HCT116 (cell line): Measurements from ENCODE around the gene MBD6. TPM values are rescaled to one million over a fixed set of nuclear protein-coding genes. Genes with fewer than 3 reads are reported as not detected.

Source experiments
- ATAC-seq: fragments of 200-7000 bp; cut with Tn5 transposase; 2 replicates; pipeline ENCODE4 v1.9.1; 2020; ENCODE audit warnings: mild to moderate bottlenecking, moderate library complexity
- BruUV-seq: library from RNA; stranded (reverse); fragments of 400-500 nt; replicated peaks from 2 replicates; lab custom pipeline; 2021; lab: Mats Ljungman, UMichigan
- CTCF ChIA-PET: fragments of 300-600 bp; sonication (Branson Sonifier 250); formaldehyde crosslinking; loops from one replicate; lab custom pipeline; 2021; ENCODE audit warnings: antibody characterized with exemption; lab: Charles Lee
- POLR2A ChIA-PET: fragments of 300-600, 350-600 bp; sonication (Branson Sonifier 250); formaldehyde crosslinking; loops from one replicate; lab custom pipeline; 2021; ENCODE audit warnings: antibody characterized with exemption; lab: Charles Lee
- RAD21 ChIA-PET, 2 experiments: fragments of 300-600 bp; sonication (Branson Sonifier 250); formaldehyde crosslinking; loops; one replicate each; lab custom pipeline; 2023; ENCODE audit warnings: low total read pairs in 2 of 2; ENCODE audit not compliant: uncharacterized antibody in 2 of 2, unreplicated experiment in 2 of 2, low non-redundant PET in 1 of 2; lab: Charles Lee
- DNase-seq: peaks from one replicate; pipeline ENCODE4 v3.0.0-alpha.2; 2010; ENCODE audit warnings: low read depth, low spot score
- H2AFZ ChIP-seq: fragments of 200-600 bp; shearing (Covaris generic), sonication (generic); 2 replicates; pipeline ENCODE4 v1.6.1; 2017; ENCODE audit warnings: low read depth, mixed run types, mixed read lengths, antibody characterized with exemption, low read length; ENCODE audit not compliant: poor library complexity, severe bottlenecking
- H3K27ac ChIP-seq: 2 replicates; pipeline ENCODE4 v1.5.1; 2012; ENCODE audit warnings: low read depth, low read length
- H3K27me3 ChIP-seq: fragments of 200-600 bp; sonication (generic); 2 replicates; pipeline ENCODE4 v1.6.1; 2016; ENCODE audit warnings: mixed run types, low read length, mixed read lengths; ENCODE audit not compliant: insufficient read depth
- H3K36me3 ChIP-seq, 2 experiments: fragments of 200-500 bp in 1 of 2; fragments of 200-600 bp in 1 of 2; sonication (Bioruptor generic) in 1 of 2; sonication (generic) in 1 of 2; 2 replicates each; pipeline versions ENCODE4 v1.5.1 to v1.6.1; 2014 to 2016; ENCODE audit warnings: low read length in 2 of 2, inconsistent platforms in 1 of 2, mixed read lengths in 1 of 2, mixed run types in 1 of 2; ENCODE audit not compliant: insufficient read depth in 2 of 2, control insufficient read depth in 1 of 2
- H3K4me1 ChIP-seq, 2 experiments: fragments of 200-600 bp in 1 of 2; sonication (generic) in 1 of 2; 2 replicates each; pipeline versions ENCODE4 v1.5.1 to v1.6.1; 2012 to 2017; ENCODE audit warnings: low read length in 2 of 2, inconsistent platforms in 1 of 2, mild to moderate bottlenecking in 1 of 2, mixed read lengths in 1 of 2, mixed run types in 1 of 2, moderate library complexity in 1 of 2; ENCODE audit not compliant: insufficient read depth in 2 of 2, control insufficient read depth in 1 of 2
- H3K4me2 ChIP-seq: fragments of 200-600 bp; sonication (generic); 2 replicates; pipeline ENCODE4 v1.6.1; 2017; ENCODE audit warnings: mixed run types, low read length, mixed read lengths
- H3K4me3 ChIP-seq, 2 experiments: fragments of 200-600 bp in 1 of 2; sonication (generic) in 1 of 2; replicated peaks in 1 of 2; 2 replicates each; pipeline ENCODE4 v1.5.1; 2011 to 2016; ENCODE audit warnings: low read length in 2 of 2, control low read depth in 1 of 2, low read depth in 1 of 2, mild to moderate bottlenecking in 1 of 2, mixed read lengths in 1 of 2, mixed run types in 1 of 2
- H3K79me2 ChIP-seq: fragments of 200-600 bp; sonication (generic); 2 replicates; pipeline ENCODE4 v1.6.1; 2017; ENCODE audit warnings: mild to moderate bottlenecking, mixed run types, low read length, moderate library complexity, mixed read lengths; ENCODE audit not compliant: insufficient read depth
- H3K9ac ChIP-seq: fragments of 200-600 bp; sonication (generic); 2 replicates; pipeline ENCODE4 v1.6.1; 2016; ENCODE audit warnings: low read length, mixed read lengths
- H3K9me2 ChIP-seq: fragments of 200-600 bp; sonication (generic), shearing (Covaris generic); 2 replicates; pipeline ENCODE4 v1.6.1; 2017; ENCODE audit warnings: mixed run types, mild to moderate bottlenecking, moderate library complexity; ENCODE audit not compliant: insufficient read depth
- H3K9me3 ChIP-seq, 2 experiments: fragments of 200-500 bp in 1 of 2; fragments of 200-600 bp in 1 of 2; sonication (Bioruptor generic) in 1 of 2; sonication (generic) in 1 of 2; 2 replicates each; pipeline ENCODE4 v1.6.1; 2014 to 2017; ENCODE audit warnings: low read length in 2 of 2, mixed read lengths in 2 of 2, inconsistent platforms in 1 of 2, low read depth in 1 of 2, mild to moderate bottlenecking in 1 of 2, mixed run types in 1 of 2, moderate library complexity in 1 of 2; ENCODE audit not compliant: control insufficient read depth in 1 of 2, insufficient read depth in 1 of 2
- H4K20me1 ChIP-seq: fragments of 200-600 bp; sonication (generic), shearing (Covaris generic); 2 replicates; pipeline ENCODE4 v1.6.1; 2017; ENCODE audit warnings: mixed run types, mild to moderate bottlenecking, moderate library complexity; ENCODE audit not compliant: insufficient read depth
- ATF3 ChIP-seq: IDR thresholded peaks from 2 replicates; pipeline ENCODE4 v1.6.1; 2012
- CBX3 ChIP-seq: IDR thresholded peaks from 2 replicates; pipeline ENCODE4 v1.6.1; 2012; ENCODE audit warnings: low read depth
- CEBPB ChIP-seq: IDR thresholded peaks from 2 replicates; pipeline ENCODE4 v1.6.1; 2012; ENCODE audit warnings: low read depth
- CTCF ChIP-seq, 3 experiments: fragments of 200-600 bp in 1 of 3; sonication (generic) in 1 of 3; IDR thresholded peaks in 2 of 3; conservative IDR thresholded peaks in 1 of 3; 2 replicates each; pipeline ENCODE4 v1.5.1; 2012 to 2017; ENCODE audit warnings: low read depth in 2 of 3, low read length in 2 of 3, antibody characterized with exemption in 1 of 3, borderline replicate concordance in 1 of 3, control low read depth in 1 of 3, mild to moderate bottlenecking in 1 of 3, mixed read lengths in 1 of 3, mixed run types in 1 of 3, moderate library complexity in 1 of 3; ENCODE audit not compliant: insufficient read depth in 1 of 3
- EGR1 ChIP-seq: IDR thresholded peaks from 2 replicates; pipeline ENCODE4 v1.6.1; 2012; ENCODE audit warnings: low read depth
- ELF1 ChIP-seq: IDR thresholded peaks from 2 replicates; pipeline ENCODE4 v1.6.1; 2012; ENCODE audit warnings: low read depth, borderline replicate concordance
- EZH2 ChIP-seq: fragments of 200-600 bp; sonication (generic); IDR thresholded peaks from 2 replicates; pipeline ENCODE4 v1.6.1; 2017; ENCODE audit warnings: antibody characterized with exemption, mixed run types
- FOSL1 ChIP-seq: IDR thresholded peaks from 2 replicates; pipeline ENCODE4 v1.6.1; 2012; ENCODE audit warnings: low read depth
- JUND ChIP-seq: IDR thresholded peaks from 2 replicates; pipeline ENCODE4 v1.6.1; 2012
- POLR2A ChIP-seq: IDR thresholded peaks from 2 replicates; pipeline ENCODE4 v1.7.0; 2011; ENCODE audit warnings: borderline replicate concordance; ENCODE audit not compliant: insufficient read depth, insufficient read length; ENCODE audit errors: extremely low read depth
- POLR2AphosphoS5 ChIP-seq: IDR thresholded peaks from 2 replicates; pipeline ENCODE4 v1.6.1; 2011; ENCODE audit warnings: mild to moderate bottlenecking, low read depth, low read length, moderate library complexity
- RAD21 ChIP-seq: IDR thresholded peaks from 2 replicates; pipeline ENCODE4 v1.6.1; 2012; ENCODE audit warnings: low read depth, mild to moderate bottlenecking
- REST ChIP-seq: IDR thresholded peaks from 2 replicates; pipeline ENCODE4 v1.6.1; 2012; ENCODE audit warnings: low read depth
- SIN3A ChIP-seq: IDR thresholded peaks from 2 replicates; pipeline ENCODE4 v1.6.1; 2012; ENCODE audit warnings: low read depth
- SP1 ChIP-seq: IDR thresholded peaks from 2 replicates; pipeline ENCODE4 v1.6.1; 2012; ENCODE audit warnings: low read depth
- SRF ChIP-seq: IDR thresholded peaks from 2 replicates; pipeline ENCODE4 v1.6.1; 2012; ENCODE audit warnings: low read depth
- TCF7L2 ChIP-seq: IDR thresholded peaks from 2 replicates; pipeline ENCODE4 v1.7.0; 2011; ENCODE audit warnings: borderline replicate concordance, inconsistent platforms; ENCODE audit not compliant: insufficient read depth, insufficient read length; ENCODE audit errors: extremely low read depth
- ZFX ChIP-seq: fragments of 450-650 bp; IDR thresholded peaks from 2 replicates; pipeline ENCODE4 v1.6.1; 2017
- intact Hi-C: fragments of 100-400 bp; cut with micrococcal nuclease; formaldehyde crosslinking; loops from 2 replicates; pipeline ENCODE4 v1.10.0; 2022
- total RNA-seq: library from RNA; stranded (reverse); gene quantifications from one replicate; pipeline ENCODE4 v1.2.1, GENCODE V29; 2021; ENCODE audit not compliant: unreplicated experiment

Gene MBD6
- total RNA-seq, 1 experiment from 2014 or later = 70.1 TPM

GRCh38 chr12:57498571-57498970 lies 24.1 kb upstream of the MBD6 start:
- BruUV-seq = no TSS peak
- ATAC-seq (no peak), DNase-seq (no peak)
- Histone ChIP-seq H4K20me1 (no peaks in the 10 kb centered on the region), H3K4me2 (no peak overlapping the region), H3K27me3 (no peaks in the 10 kb centered on the region), H3K4me1 (no peaks in the 10 kb centered on the region), H3K79me2 (no peaks in the 10 kb centered on the region), H3K9me2 (no peaks in the 10 kb centered on the region), H3K9me3 (no peaks in the 10 kb centered on the region), H3K9ac (no peak overlapping the region), H3K36me3 (peaks cover 36 to 51% of the 10 kb centered on the region in 2 experiments), H3K27ac (no peak overlapping the region), H3K4me3 (no peak overlapping the region), H2AFZ (no peak overlapping the region)
- RAD21 ChIA-PET = no interaction called here
- POLR2A ChIA-PET = no interaction called here
- CTCF ChIA-PET = no interaction called here
- TF ChIP-seq ZFX (no peak), EGR1 (no peak), TCF7L2 (no peak), SP1 (no peak), RAD21 (no peak), SIN3A (no peak), ELF1 (no peak), CBX3 (no peak), SRF (no peak), REST (no peak), JUND (no peak), EZH2 (no peak), POLR2AphosphoS5 (no peak), POLR2A (no peak), FOSL1 (no peak), CTCF (IDR thresholded peaks at IDR 0.05 in 2 of 3, conservative IDR thresholded peaks at IDR 0.05 in 1 of 3; ENCODE audit: borderline replicate concordance in 1 of 3, insufficient read depth in 1 of 3, low read depth in 2 of 3, low read length in 2 of 3) (no peak), ATF3 (no peak), CEBPB (no peak)
- intact Hi-C loops = no loop called here
